Natural killer cell (primary cell): ENCODE results near the gene DMRTA2. TPM values are rescaled to one million over a fixed set of nuclear protein-coding genes. Genes with fewer than 3 reads are reported as not detected.

ENCODE experiments used
- ATAC-seq, 3 donors: fragments of 150-1000 bp in 2 of 3; fragments of 200-7000 bp in 1 of 3; cut with Tn5 transposase; 1 replicate in 1 of 3; 2 replicates in 2 of 3; pipeline ENCODE4 v1.10.0; 2021; ENCODE audit warnings: mild to moderate bottlenecking in 2 of 3, moderate library complexity in 2 of 3
- DNase-seq, 2 donors: peaks; one replicate each; pipeline versions ENCODE4 v3.0.0 to v3.0.0-alpha.2; 2013 to 2021; ENCODE audit warnings: mixed read lengths in 1 of 2
- H3K27ac ChIP-seq: one replicate; pipeline ENCODE4 v1.5.1; 2013; ENCODE audit warnings: mild to moderate bottlenecking, low read length
- H3K27me3 ChIP-seq: one replicate; pipeline ENCODE4 v1.6.1; 2013; ENCODE audit warnings: low read length; ENCODE audit not compliant: control insufficient read depth, insufficient read depth
- H3K36me3 ChIP-seq: one replicate; pipeline ENCODE4 v1.6.1; 2013; ENCODE audit warnings: low read length; ENCODE audit not compliant: control insufficient read depth, insufficient read depth
- H3K4me1 ChIP-seq: one replicate; pipeline ENCODE4 v1.6.1; 2013; ENCODE audit warnings: low read length; ENCODE audit not compliant: control insufficient read depth, insufficient read depth
- H3K4me3 ChIP-seq: one replicate; pipeline ENCODE4 v1.5.1; 2013; ENCODE audit warnings: low read length
- H3K9me3 ChIP-seq: one replicate; pipeline ENCODE4 v1.6.1; 2013; ENCODE audit warnings: low read length; ENCODE audit not compliant: control insufficient read depth, insufficient read depth
- H3K27ac Mint-ChIP-seq, 2 donors: one replicate each; pipeline ENCODE4 v1.8.0; 2022; ENCODE audit warnings: mild to moderate bottlenecking in 2 of 2, mixed read lengths in 2 of 2, moderate library complexity in 1 of 2
- H3K27me3 Mint-ChIP-seq, 2 donors: one replicate each; pipeline ENCODE4 v1.8.0; 2022; ENCODE audit warnings: low read depth in 2 of 2, mixed read lengths in 2 of 2
- H3K36me3 Mint-ChIP-seq: one replicate; pipeline ENCODE4 v1.8.0; 2022; ENCODE audit warnings: mixed read lengths
- H3K4me1 Mint-ChIP-seq, 2 donors: one replicate each; pipeline ENCODE4 v1.8.0; 2022; ENCODE audit warnings: mixed read lengths in 2 of 2
- H3K4me3 Mint-ChIP-seq: one replicate; pipeline ENCODE4 v1.8.0; 2022; ENCODE audit warnings: mild to moderate bottlenecking, moderate library complexity, mixed read lengths
- H3K9me3 Mint-ChIP-seq, 2 donors: one replicate each; pipeline ENCODE4 v1.8.0; 2022; ENCODE audit warnings: mixed read lengths in 2 of 2
- WGBS: methylation state at CpG from one replicate; pipeline ENCODE4 v1.1.7; 2013; ENCODE audit warnings: missing lambda C conversion rate; ENCODE audit not compliant: insufficient coverage; 5-methylcytosine and 5-hydroxymethylcytosine counted together
- intact Hi-C: fragments of 100-400 bp; cut with micrococcal nuclease; formaldehyde crosslinking; loops from one replicate; pipeline ENCODE4 v1.14.2; 2022
- total RNA-seq, 4 donors: library from RNA; stranded (reverse); fragments of 120-200 nt in 1 of 4; gene quantifications; one replicate each; pipeline versions ENCODE4 v1.2.3 to v1.2.4, GENCODE V29; 2013 to 2022
- TF ChIP-seq, protein P1 (sequence below): fragments of 200-600 bp; IDR thresholded peaks from one replicate; pipeline ENCODE4 v1.8.0; 2022; ENCODE audit warnings: antibody characterized with exemption

Gene DMRTA2
- total RNA-seq, 3 donors from 2014 or later (not counting 1 experiment from before 2014, with no cell fraction given), result not detected

GRCh38 chr1:50373532-50373931 lies 49.7 kb downstream of the DMRTA2 start:
- Histone ChIP-seq H3K27me3 (no peaks in the 10 kb centered on the region), H3K4me1 (peaks cover 2% of the 10 kb centered on the region), H3K27ac (no peak overlapping the region), H3K9me3 (no peaks in the 10 kb centered on the region), H3K4me3 (no peak overlapping the region), H3K36me3 (no peaks in the 10 kb centered on the region)
- peaks cover 36 to 56% of the 10 kb centered on the region in 2 donors for H3K27me3 Mint-ChIP-seq
- 90% methylated on average over 1 of the region's 1 CpG for WGBS
- H3K4me3 Mint-ChIP-seq, result no peak overlapping the region
- no peaks in the 10 kb centered on the region for H3K36me3 Mint-ChIP-seq
- DNase-seq, result no peak
- no peak overlapping the region for H3K27ac Mint-ChIP-seq
- TF ChIP-seq, protein P1, sequence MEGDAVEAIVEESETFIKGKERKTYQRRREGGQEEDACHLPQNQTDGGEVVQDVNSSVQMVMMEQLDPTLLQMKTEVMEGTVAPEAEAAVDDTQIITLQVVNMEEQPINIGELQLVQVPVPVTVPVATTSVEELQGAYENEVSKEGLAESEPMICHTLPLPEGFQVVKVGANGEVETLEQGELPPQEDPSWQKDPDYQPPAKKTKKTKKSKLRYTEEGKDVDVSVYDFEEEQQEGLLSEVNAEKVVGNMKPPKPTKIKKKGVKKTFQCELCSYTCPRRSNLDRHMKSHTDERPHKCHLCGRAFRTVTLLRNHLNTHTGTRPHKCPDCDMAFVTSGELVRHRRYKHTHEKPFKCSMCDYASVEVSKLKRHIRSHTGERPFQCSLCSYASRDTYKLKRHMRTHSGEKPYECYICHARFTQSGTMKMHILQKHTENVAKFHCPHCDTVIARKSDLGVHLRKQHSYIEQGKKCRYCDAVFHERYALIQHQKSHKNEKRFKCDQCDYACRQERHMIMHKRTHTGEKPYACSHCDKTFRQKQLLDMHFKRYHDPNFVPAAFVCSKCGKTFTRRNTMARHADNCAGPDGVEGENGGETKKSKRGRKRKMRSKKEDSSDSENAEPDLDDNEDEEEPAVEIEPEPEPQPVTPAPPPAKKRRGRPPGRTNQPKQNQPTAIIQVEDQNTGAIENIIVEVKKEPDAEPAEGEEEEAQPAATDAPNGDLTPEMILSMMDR, result no peak
- no peak for ATAC-seq
- no peaks in the 10 kb centered on the region for H3K9me3 Mint-ChIP-seq
- H3K4me1 Mint-ChIP-seq, result no peaks in the 10 kb centered on the region
- intact Hi-C loops, result no loop called here

DNA sequence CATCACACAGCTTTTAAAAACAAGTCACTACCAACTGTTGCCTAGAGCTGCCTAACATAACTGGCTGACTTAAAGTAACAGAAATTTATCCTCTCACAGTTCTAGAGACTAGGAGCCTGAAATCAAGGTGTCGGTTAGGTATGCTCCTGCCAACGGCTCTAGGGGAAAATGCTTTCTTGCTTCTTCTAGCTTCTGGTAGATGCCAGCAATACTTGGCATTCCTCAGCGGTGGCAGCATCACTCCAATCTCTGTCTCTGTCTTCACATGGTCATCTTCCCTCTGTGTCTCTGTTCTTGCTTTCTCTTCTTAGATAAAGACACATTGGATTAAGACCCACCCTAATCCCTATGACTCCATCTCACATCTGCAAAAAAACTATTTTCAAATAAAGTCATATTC lies 51.5 kb downstream of the DMRTA2 start:
- WGBS, result 83% methylated on average over 3 of the region's 3 CpGs
- no peak for ATAC-seq
- Histone ChIP-seq H3K36me3 (no peaks in the 10 kb centered on the region), H3K4me3 (no peak overlapping the region), H3K9me3 (no peaks in the 10 kb centered on the region), H3K4me1 (peaks cover 6% of the 10 kb centered on the region), H3K27ac (no peak overlapping the region), H3K27me3 (peaks cover 12% of the 10 kb centered on the region)
- H3K36me3 Mint-ChIP-seq, result no peaks in the 10 kb centered on the region
- H3K27ac Mint-ChIP-seq, result no peak overlapping the region
- H3K4me1 Mint-ChIP-seq, result no peaks in the 10 kb centered on the region
- H3K9me3 Mint-ChIP-seq, result no peaks in the 10 kb centered on the region
- DNase-seq, result no peak
- intact Hi-C loops, result no loop called here
- TF ChIP-seq, protein P1, result no peak
- peaks cover 34 to 56% of the 10 kb centered on the region in 2 donors for H3K27me3 Mint-ChIP-seq
- no peak overlapping the region for H3K4me3 Mint-ChIP-seq

DNA sequence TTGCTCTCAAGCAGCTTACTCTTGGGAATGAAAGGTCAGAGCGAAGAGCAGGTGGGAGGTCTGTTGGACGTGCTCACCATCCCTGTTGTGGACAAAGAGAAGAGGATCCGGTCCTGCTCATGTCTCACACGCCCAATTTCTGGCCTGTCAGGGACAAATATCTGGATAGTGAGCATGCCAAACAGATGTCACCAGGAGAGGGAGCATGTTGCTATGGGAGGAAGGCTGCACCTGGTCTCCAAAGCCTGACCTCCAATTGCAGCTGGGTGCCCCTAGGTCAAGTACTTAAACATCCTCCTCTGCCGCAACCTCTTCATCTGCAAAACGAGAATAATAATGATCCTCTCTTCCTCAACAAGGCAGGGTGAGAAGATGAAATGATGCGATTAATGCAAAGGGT lies 53.4 kb downstream of the DMRTA2 start:
- TF ChIP-seq, protein P1, result no peak
- H3K27ac ChIP-seq, result no peak overlapping the region
- DNase-seq, result no peak
- Mint-ChIP-seq H3K36me3 (no peaks in the 10 kb centered on the region), H3K27me3 (peaks cover 29 to 53% of the 10 kb centered on the region in 2 donors), H3K9me3 (no peaks in the 10 kb centered on the region), H3K4me1 (no peaks in the 10 kb centered on the region), H3K4me3 (no peak overlapping the region), H3K27ac (no peak overlapping the region)
- H3K4me3 ChIP-seq, result no peak overlapping the region
- no peaks in the 10 kb centered on the region for H3K9me3 ChIP-seq
- no peak for ATAC-seq
- intact Hi-C loops, result loop anchor here (2.0 kb wide), 1 partner anchor 235 kb away; no protein-coding TSS in a partner anchor
- WGBS, result 89% methylated on average over 5 of the region's 7 CpGs
- H3K27me3 ChIP-seq, result peaks cover 12% of the 10 kb centered on the region
- no peaks in the 10 kb centered on the region for H3K36me3 ChIP-seq
- peaks cover 6% of the 10 kb centered on the region for H3K4me1 ChIP-seq

DNA sequence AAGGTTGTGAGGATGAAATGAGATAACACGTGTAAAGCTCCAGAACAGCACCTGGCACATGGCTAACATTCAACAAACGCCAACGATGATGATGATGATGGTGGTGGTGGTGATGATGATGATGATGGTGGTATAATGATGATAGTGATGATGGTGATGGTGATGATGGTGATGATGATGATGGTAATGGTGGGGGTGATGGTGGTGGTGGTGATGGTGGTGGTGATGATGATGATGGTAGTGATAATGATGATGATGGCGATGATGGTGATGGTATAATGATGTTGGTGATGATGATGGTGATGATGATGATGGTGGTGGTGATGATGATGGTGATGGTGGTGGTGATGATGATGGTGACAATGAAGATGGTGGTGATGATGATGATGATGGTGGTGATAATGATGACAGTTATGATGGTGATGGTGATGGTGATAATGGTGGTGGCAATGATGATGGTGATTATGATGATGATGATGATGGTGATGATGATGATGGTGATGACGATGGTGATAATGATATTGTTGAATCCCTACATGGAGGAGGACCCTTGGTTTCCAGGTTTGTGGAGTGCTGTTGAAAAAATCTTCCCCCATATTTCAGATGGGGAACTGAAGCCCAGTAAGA lies 54.1 kb downstream of the DMRTA2 start:
- Histone ChIP-seq H3K9me3 (no peaks in the 10 kb centered on the region), H3K27me3 (peaks cover 12% of the 10 kb centered on the region), H3K4me1 (peaks cover 6% of the 10 kb centered on the region), H3K36me3 (no peaks in the 10 kb centered on the region), H3K27ac (no peak overlapping the region), H3K4me3 (no peak overlapping the region)
- Mint-ChIP-seq H3K27me3 (peaks cover 26 to 52% of the 10 kb centered on the region in 2 donors), H3K27ac (no peak overlapping the region), H3K4me3 (no peak overlapping the region), H3K4me1 (no peaks in the 10 kb centered on the region), H3K36me3 (no peaks in the 10 kb centered on the region), H3K9me3 (no peaks in the 10 kb centered on the region)
- TF ChIP-seq, protein P1, result no peak
- DNase-seq (no peak), ATAC-seq (no peak)
- WGBS, result 88% methylated on average over 4 of the region's 5 CpGs
- intact Hi-C loops, result loop anchor here (2.0 kb wide), 1 partner anchor 236 kb away; no protein-coding TSS in a partner anchor
